HG02678 (cell line): ENCODE data around the gene RGMA.
A peak's percentile ranks its signal among the peaks of the same experiment; 100 is the strongest.
"Not testable (repeated sequence)": the region's sequence is repeated elsewhere in the genome, so short reads cannot be mapped to it uniquely, and the experiment has no call there.

ENCODE experiments used
- ATAC-seq: cut with Tn5 transposase; IDR thresholded peaks from one replicate; pipeline ENCODE4 v1.9.1; 2021; ENCODE audit warnings: mild to moderate bottlenecking, moderate library complexity; ENCODE audit not compliant: unreplicated experiment

The RGMA gene

GRCh38 chr15:93036951-93037819 lies 51.8 kb downstream of the RGMA start:
- no peak for ATAC-seq

- ATAC-seq = peak; percentile 92
Measured at GRCh38 chr15:93035953-93036810, 52.8 kb downstream of the RGMA start.

- peak; percentile 14 for ATAC-seq
Measured at GRCh38 chr15:93035092-93035915, 53.7 kb downstream of the RGMA start.

GRCh38 chr15:93034512-93034911 lies 54.5 kb downstream of the RGMA start:
- no peak for ATAC-seq

- no peak for ATAC-seq
Measured at GRCh38 chr15:93033434-93034045, 55.5 kb downstream of the RGMA start.

- not testable (repeated sequence) for ATAC-seq
Measured at GRCh38 chr15:93032515-93033206, 56.4 kb downstream of the RGMA start.

- not testable (repeated sequence) for ATAC-seq
Measured at GRCh38 chr15:93031557-93032384, 57.2 kb downstream of the RGMA start.

- ATAC-seq = no peak
Measured at GRCh38 chr15:93031103-93031464, 57.9 kb downstream of the RGMA start.

GRCh38 chr15:93030430-93031102 lies 58.4 kb downstream of the RGMA start:
- peak; percentile 79 for ATAC-seq

GRCh38 chr15:93029836-93030429 lies 59.1 kb downstream of the RGMA start:
- ATAC-seq = no peak

- ATAC-seq = no peak
Measured at GRCh38 chr15:93029214-93029835, 59.7 kb downstream of the RGMA start.

- no peak for ATAC-seq
Measured at GRCh38 chr15:93028632-93029213, 60.3 kb downstream of the RGMA start.

- ATAC-seq = no peak
Measured at GRCh38 chr15:93028111-93028631, 60.8 kb downstream of the RGMA start.

GRCh38 chr15:93027413-93027812 lies 61.6 kb downstream of the RGMA start:
- ATAC-seq = no peak

GRCh38 chr15:93026380-93026817 lies 62.6 kb downstream of the RGMA start:
- no peak for ATAC-seq

- ATAC-seq = no peak
Measured at GRCh38 chr15:93025625-93025982, 63.4 kb downstream of the RGMA start.
